NOMO-1 (cell line): Measurements from ENCODE around the gene RPL4.
"Not testable (repeated sequence)": the region's sequence is repeated elsewhere in the genome, so short reads cannot be mapped to it uniquely, and the experiment has no call there.

Experiments used
- DNase-seq, 2 experiments: peaks; one replicate each; lab custom pipeline; 2025; ENCODE audit not compliant: unreplicated experiment in 2 of 2; lab: John Stamatoyannopoulos, UW

The RPL4 gene

GRCh38 chr15:66504563-66505429 lies at the start of gene RPL4, which contains the start of gene ZWILCH:
Gene RPL4, minus strand, starts transcription at chr15:66504855. Its CDS starts 65 bp downstream, at chr15:66504790.
Gene ZWILCH, plus strand, starts transcription at chr15:66505326. Its CDS starts 13 bp downstream, at chr15:66505339.
- DNase-seq: peak; percentile 82 to 84

GRCh38 chr15:66545255-66545654 lies 40.6 kb upstream of the RPL4 start:
- no peak for DNase-seq

DNA sequence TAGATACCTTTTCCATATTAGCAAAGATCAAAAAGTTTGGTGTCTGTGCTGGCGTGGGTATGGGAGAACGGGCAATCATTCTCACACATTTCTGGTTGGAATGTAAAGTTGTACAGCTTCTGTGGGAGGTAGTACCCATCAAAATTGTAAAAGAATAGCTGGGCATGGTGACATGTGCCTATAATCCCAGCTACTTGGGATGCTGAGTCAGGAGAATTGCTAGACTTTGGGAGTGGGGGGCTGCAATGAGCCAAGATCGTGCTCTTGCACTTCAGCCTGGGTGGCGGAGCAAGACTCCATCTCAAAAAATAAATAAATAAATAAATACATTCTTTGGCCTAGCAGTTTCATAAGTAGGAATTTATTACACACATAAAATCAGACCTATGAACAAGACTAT lies 38.2 kb upstream of the RPL4 start:
- DNase-seq: no peak

DNA sequence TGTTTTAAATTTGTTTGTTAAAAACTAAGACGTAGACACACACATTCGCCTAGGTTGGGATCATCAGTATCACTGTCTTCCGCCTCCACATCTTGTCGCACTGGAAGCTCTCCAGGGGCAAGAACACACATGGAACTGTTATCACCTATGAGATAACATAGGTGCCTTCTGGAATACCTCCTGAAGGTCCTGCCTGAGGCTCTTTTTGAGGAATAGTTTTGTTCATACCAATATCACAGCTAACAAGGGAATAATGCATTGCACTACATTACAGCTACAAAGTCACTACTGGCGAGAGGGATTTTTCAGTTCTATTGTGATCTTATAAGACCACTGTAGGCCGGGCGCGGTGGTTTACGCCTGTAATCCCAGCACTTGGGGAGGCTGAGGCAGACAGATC lies 30.4 kb upstream of the RPL4 start:
- DNase-seq: no peak

DNA sequence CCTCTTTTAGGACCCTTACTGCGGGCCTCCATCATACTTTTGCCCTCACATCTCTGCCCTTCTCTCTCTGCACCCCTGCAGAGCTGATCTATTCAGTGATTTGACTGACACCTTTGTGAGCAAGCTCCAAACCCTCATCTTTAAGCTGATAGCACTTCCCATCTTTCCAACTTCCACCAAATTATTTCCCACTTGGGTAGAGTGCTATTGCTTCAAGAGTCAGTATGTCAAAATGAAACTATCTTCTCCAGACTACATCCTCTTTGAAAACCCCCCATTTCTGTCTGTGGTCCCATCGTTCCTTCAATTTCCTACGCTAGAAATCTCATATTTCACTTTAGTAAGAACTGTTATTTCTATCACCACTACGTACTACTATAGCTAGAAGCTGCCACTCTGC lies 20.2 kb upstream of the RPL4 start:
- no peak for DNase-seq

GRCh38 chr15:66523926-66524325 lies 19.3 kb upstream of the RPL4 start:
- no peak for DNase-seq

DNA sequence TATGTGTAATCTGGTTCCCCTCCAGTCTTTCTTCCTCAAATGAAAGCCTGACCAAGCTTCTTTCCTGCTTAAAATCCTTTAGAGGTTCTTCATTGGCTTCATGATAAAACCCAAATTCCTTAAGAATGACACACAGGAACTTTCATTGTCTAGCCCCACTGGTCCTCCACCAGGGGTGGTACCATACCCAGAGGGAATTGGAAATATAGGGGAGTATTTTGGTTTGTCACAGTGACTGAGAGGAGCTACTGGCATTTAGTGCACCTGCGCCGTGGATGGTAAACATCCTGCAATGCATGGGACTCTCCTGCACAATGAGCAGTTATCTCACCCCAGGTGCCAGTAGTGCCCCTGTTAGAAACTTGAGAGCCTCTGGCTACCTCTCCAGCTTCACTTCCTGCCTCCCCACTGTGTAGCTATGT lies 11.3 kb upstream of the RPL4 start:
- DNase-seq: no peak

DNA sequence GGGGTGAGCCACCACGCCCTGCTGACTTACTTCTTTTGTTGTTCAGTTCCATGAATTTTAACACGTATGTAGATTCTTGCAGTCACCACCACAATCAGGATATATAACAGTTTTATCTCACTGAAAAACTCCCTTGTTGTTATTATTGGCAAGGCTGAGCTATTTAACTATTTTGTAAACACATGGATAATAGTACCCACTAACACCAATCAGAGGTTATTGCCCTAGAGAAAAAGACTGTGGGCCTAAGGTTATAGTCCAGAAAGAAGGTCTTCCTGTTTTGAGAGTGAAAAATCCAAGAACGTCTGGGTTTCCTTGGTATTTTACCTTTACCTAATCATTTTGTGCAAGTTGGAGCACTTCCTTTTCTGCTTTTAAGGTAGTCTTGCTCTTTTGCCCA lies 9.9 kb upstream of the RPL4 start:
- DNase-seq: no peak

DNA sequence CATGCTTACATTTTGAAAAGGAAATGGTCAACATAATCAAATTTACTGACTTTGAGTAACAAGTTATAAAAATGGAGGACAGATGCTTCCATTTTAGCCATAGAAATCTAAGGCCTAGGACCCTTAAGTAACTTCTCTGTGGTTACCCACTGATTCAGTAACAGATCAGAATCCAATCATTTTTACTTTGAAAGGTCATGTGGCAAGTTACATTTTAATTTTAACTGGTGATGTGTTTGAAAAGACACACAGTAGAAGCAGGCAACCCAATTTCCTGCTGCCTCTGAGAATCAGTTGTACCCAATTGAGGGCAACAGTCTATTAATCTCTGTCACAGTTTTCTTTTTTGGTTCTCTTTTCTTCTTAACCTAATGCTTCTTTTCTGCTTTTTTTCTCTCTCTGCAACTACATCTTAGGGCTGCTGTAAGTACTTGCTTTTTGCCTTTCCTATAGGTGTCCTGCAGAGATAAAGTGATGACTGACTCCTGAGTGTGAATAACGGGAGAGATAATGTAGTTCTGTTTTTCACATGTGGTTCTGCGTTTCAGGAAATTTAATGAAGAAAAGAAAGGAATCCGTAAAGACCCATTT lies 3.7 kb upstream of the RPL4 start:
- no peak for DNase-seq

DNA sequence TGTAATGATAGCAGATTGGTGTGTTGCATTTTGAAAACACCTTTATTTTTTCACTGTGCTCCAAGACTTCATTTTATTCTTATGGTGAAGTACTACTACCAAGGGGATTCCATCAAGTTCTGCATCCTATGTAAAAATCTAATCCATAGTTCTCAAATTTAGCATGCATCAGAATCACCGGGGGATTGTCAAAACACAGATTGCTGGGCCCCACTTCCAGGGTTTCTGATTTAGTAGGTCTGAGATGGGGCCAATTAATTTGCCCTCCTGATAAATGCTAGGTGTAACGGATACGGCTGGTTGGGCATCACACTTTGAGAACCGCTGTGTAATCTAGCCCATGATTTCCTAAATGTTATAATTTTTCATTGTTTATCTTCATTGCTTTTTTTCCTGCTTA lies 1.2 kb upstream of the RPL4 start:
- no peak for DNase-seq

GRCh38 chr15:66505430-66505811 lies 766 bp upstream of the RPL4 start:
- DNase-seq: no peak

- no peak for DNase-seq
Measured at GRCh38 chr15:66503780-66504562, 684 bp downstream of the RPL4 start.

DNA sequence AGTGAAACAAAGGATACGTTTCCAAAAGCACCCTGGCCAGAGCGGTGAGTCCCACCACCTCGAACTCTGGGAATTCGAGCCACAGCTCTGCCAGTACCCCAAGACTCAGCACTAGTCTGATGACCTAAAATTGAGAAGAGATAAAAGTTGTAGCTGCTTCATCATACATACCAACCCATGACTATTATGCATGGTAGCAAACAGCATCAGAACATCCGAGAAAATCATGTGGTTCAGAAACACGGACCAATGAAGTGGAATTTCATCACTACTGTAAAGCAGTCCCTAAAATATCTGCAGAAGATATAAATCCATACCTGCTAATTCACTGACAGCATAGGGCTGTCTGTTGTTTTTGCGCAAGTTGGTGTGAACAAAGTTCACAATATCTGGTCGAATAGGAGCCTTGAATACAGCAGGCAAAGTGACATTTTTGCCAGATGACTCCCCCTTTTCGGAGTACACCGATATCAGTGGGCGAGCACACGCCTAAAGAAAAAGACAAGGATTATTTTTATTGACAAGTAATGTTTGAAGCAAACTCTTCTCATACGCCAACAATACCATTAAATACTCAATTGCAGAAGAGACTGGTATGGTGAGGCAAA lies 1.5 kb downstream of the RPL4 start:
- not testable (repeated sequence) for DNase-seq

- no peak for DNase-seq
Measured at GRCh38 chr15:66502491-66502890, 2.2 kb downstream of the RPL4 start.

GRCh38 chr15:66500346-66500745 lies 4.3 kb downstream of the RPL4 start:
- not testable (repeated sequence) for DNase-seq

- peak; percentile 11 to 28 for DNase-seq
Measured at GRCh38 chr15:66498501-66499386, 5.9 kb downstream of the RPL4 start.

GRCh38 chr15:66497502-66498455 lies 6.9 kb downstream of the RPL4 start, which contains the start of gene SNAPC5:
Gene SNAPC5, minus strand, starts transcription at chr15:66497762. Its CDS starts 31 bp downstream, at chr15:66497731.
- DNase-seq: peak; percentile 85 to 91

GRCh38 chr15:66496951-66497501 lies 7.6 kb downstream of the RPL4 start:
- DNase-seq: peak in 1 of 2 experiments; percentile 36
